ENCODE measurements around the gene PDXP. TPM values are rescaled to one million over a fixed set of nuclear protein-coding genes. Genes with fewer than 3 reads are reported as not detected.
A peak's percentile ranks its signal among the peaks of the same experiment; 100 is the strongest.

Gene PDXP
- total RNA-seq, 1 experiment from 2014 or later, result 18.4 TPM

GRCh38 chr22:37639771-37640590 lies 18.5 kb upstream of the PDXP start:
- H3K4me3 Mint-ChIP-seq (ENCODE audit: low read depth, unreplicated experiment), result peak overlapping the region; percentile 72
- intact Hi-C loops (cut with micrococcal nuclease; ENCODE audit: unreplicated experiment), result loop anchor here (10.0 kb wide), 1 partner anchor 155 kb away; no protein-coding TSS in a partner anchor
- TF ChIP-seq CTCF (IDR thresholded peaks at IDR 0.05; ENCODE audit: unreplicated experiment), result no peak
- H3K27ac Mint-ChIP-seq (ENCODE audit: unreplicated experiment), result peak overlapping the region; percentile 77
- peaks cover 52% of the 10 kb centered on the region for H3K36me3 Mint-ChIP-seq (ENCODE audit: insufficient read depth, unreplicated experiment)
- no peaks in the 10 kb centered on the region for H3K27me3 Mint-ChIP-seq (ENCODE audit: unreplicated experiment)
- H3K9me3 Mint-ChIP-seq (ENCODE audit: low read depth, unreplicated experiment), result no peaks in the 10 kb centered on the region
- no peak for DNase-seq
- peaks cover 9% of the 10 kb centered on the region for H3K4me1 Mint-ChIP-seq (ENCODE audit: low read depth, unreplicated experiment)
- BruUV-seq (replicated peaks), result no TSS peak
- CTCF ChIA-PET, result interaction anchor here (0.6 to 1.2 kb wide), 3 partner anchors 14 to 88 kb away, joined by 3 to 4 read pairs (median 3); partner anchors contain the start of gene TRIOBP

GRCh38 chr22:37640591-37641560 lies 17.6 kb upstream of the PDXP start:
- H3K27ac Mint-ChIP-seq (ENCODE audit: unreplicated experiment), result peak overlapping the region; percentile 77
- no peak for TF ChIP-seq CTCF (IDR thresholded peaks at IDR 0.05; ENCODE audit: unreplicated experiment)
- BruUV-seq (replicated peaks), result no TSS peak
- H3K9me3 Mint-ChIP-seq (ENCODE audit: low read depth, unreplicated experiment), result no peaks in the 10 kb centered on the region
- DNase-seq, result no peak
- peaks cover 9% of the 10 kb centered on the region for H3K4me1 Mint-ChIP-seq (ENCODE audit: low read depth, unreplicated experiment)
- CTCF ChIA-PET, result interaction anchor here (0.7 to 1.2 kb wide), 3 partner anchors 15 to 87 kb away, joined by 3 to 4 read pairs (median 3); no protein-coding TSS in a partner anchor
- intact Hi-C loops (cut with micrococcal nuclease; ENCODE audit: unreplicated experiment), result loop anchor here (10.0 kb wide), 1 partner anchor 154 kb away; no protein-coding TSS in a partner anchor
- no peaks in the 10 kb centered on the region for H3K27me3 Mint-ChIP-seq (ENCODE audit: unreplicated experiment)
- H3K36me3 Mint-ChIP-seq (ENCODE audit: insufficient read depth, unreplicated experiment), result peaks cover 52% of the 10 kb centered on the region
- H3K4me3 Mint-ChIP-seq (ENCODE audit: low read depth, unreplicated experiment), result peak overlapping the region; percentile 72

- DNase-seq, result no peak
- no peak for TF ChIP-seq CTCF (IDR thresholded peaks at IDR 0.05; ENCODE audit: unreplicated experiment)
- Mint-ChIP-seq H3K4me3 (ENCODE audit: low read depth, unreplicated experiment) (no peak overlapping the region), H3K27ac (ENCODE audit: unreplicated experiment) (no peak overlapping the region), H3K9me3 (ENCODE audit: low read depth, unreplicated experiment) (no peaks in the 10 kb centered on the region), H3K36me3 (ENCODE audit: insufficient read depth, unreplicated experiment) (peaks cover 56% of the 10 kb centered on the region), H3K4me1 (ENCODE audit: low read depth, unreplicated experiment) (peaks cover 9% of the 10 kb centered on the region), H3K27me3 (ENCODE audit: unreplicated experiment) (no peaks in the 10 kb centered on the region)
- intact Hi-C loops (cut with micrococcal nuclease; ENCODE audit: unreplicated experiment), result loop anchor here (10.0 kb wide), 1 partner anchor 153 kb away; no protein-coding TSS in a partner anchor
- CTCF ChIA-PET, result interaction anchor here (0.8 kb wide), 1 partner anchor 35 kb away, joined by 3 read pairs; no protein-coding TSS in a partner anchor
- no TSS peak for BruUV-seq (replicated peaks)
These were observed 17.0 kb upstream of the PDXP start for GRCh38 chr22:37641561-37641949.

- peaks cover 49% of the 10 kb centered on the region for H3K36me3 Mint-ChIP-seq (ENCODE audit: insufficient read depth, unreplicated experiment)
- BruUV-seq (replicated peaks), result no TSS peak
- peaks cover 8% of the 10 kb centered on the region for H3K4me1 Mint-ChIP-seq (ENCODE audit: low read depth, unreplicated experiment)
- CTCF ChIA-PET, result interaction anchor here (0.5 to 2.3 kb wide), 23 partner anchors 9 to 373 kb away, joined by 3 to 42 read pairs (median 6); partner anchors contain the start of genes GCAT, GGA1, LGALS1 and NOL12
- peak; percentile 94 for TF ChIP-seq CTCF (IDR thresholded peaks at IDR 0.05; ENCODE audit: unreplicated experiment)
- H3K4me3 Mint-ChIP-seq (ENCODE audit: low read depth, unreplicated experiment), result no peak overlapping the region
- peak; percentile 92 for DNase-seq
- intact Hi-C loops (cut with micrococcal nuclease; ENCODE audit: unreplicated experiment), result loop anchor here (1.0 to 10.0 kb wide), 2 partner anchors 38 to 151 kb away; no protein-coding TSS in a partner anchor
- H3K27ac Mint-ChIP-seq (ENCODE audit: unreplicated experiment), result no peak overlapping the region
- no peaks in the 10 kb centered on the region for H3K27me3 Mint-ChIP-seq (ENCODE audit: unreplicated experiment)
- H3K9me3 Mint-ChIP-seq (ENCODE audit: low read depth, unreplicated experiment), result no peaks in the 10 kb centered on the region
These were observed 15.2 kb upstream of the PDXP start for GRCh38 chr22:37643225-37643847.

Data from Calu3 (cell line).